Astrocyte (in vitro differentiated cells and primary cell): ENCODE data around the gene SLC25A42. TPM values are rescaled to one million over a fixed set of nuclear protein-coding genes. Genes with fewer than 3 reads are reported as not detected.

Source experiments
- DNase-seq: peaks from one replicate; pipeline ENCODE4 v3.0.0-alpha.2; 2010; ENCODE audit warnings: low read depth
- FAIRE-seq: peaks from 2 replicates; lab custom pipeline; 2011; peaks lifted over from hg19 to GRCh38; lab: Jason Lieb, UNC
- H2AFZ ChIP-seq: 2 replicates; pipeline ENCODE4 v1.6.0; 2012; ENCODE audit warnings: low read depth, low read length, inconsistent platforms
- H3K27ac ChIP-seq: 2 replicates; pipeline ENCODE4 v1.5.1; 2011; ENCODE audit warnings: low read depth, low read length, inconsistent platforms
- H3K27me3 ChIP-seq: 2 replicates; pipeline ENCODE4 v1.6.0; 2011; ENCODE audit warnings: low read length, inconsistent platforms; ENCODE audit not compliant: insufficient read depth
- H3K36me3 ChIP-seq: 2 replicates; pipeline ENCODE4 v1.5.1; 2011; ENCODE audit warnings: low read length, inconsistent platforms; ENCODE audit not compliant: insufficient read depth
- H3K4me1 ChIP-seq: 2 replicates; pipeline ENCODE4 v1.5.1; 2011; ENCODE audit warnings: low read length, inconsistent platforms; ENCODE audit not compliant: insufficient read depth
- H3K4me2 ChIP-seq: 2 replicates; pipeline ENCODE4 v1.6.0; 2012; ENCODE audit warnings: low read length, inconsistent platforms
- H3K4me3 ChIP-seq: 2 replicates; pipeline ENCODE4 v1.5.1; 2011; ENCODE audit warnings: low read depth, mild to moderate bottlenecking, low read length, inconsistent platforms; ENCODE audit not compliant: insufficient read depth
- H3K79me2 ChIP-seq: 2 replicates; pipeline ENCODE4 v1.6.0; 2012; ENCODE audit warnings: mild to moderate bottlenecking, low read length, inconsistent platforms; ENCODE audit not compliant: insufficient read depth
- H3K9ac ChIP-seq: 2 replicates; pipeline ENCODE4 v1.6.0; 2012; ENCODE audit warnings: mild to moderate bottlenecking, low read length, inconsistent platforms
- H3K9me3 ChIP-seq: 2 replicates; pipeline ENCODE4 v1.5.1; 2012; ENCODE audit warnings: low read depth, mild to moderate bottlenecking, low read length, inconsistent platforms; ENCODE audit not compliant: insufficient read depth
- H4K20me1 ChIP-seq: 2 replicates; pipeline ENCODE4 v1.6.0; 2012; ENCODE audit warnings: low read length, inconsistent platforms; ENCODE audit not compliant: insufficient read depth
- H3K27ac Mint-ChIP-seq: one replicate; pipeline ENCODE4 v1.8.0; 2021; ENCODE audit warnings: mild to moderate bottlenecking, mixed read lengths; ENCODE audit not compliant: unreplicated experiment
- H3K27me3 Mint-ChIP-seq: one replicate; pipeline ENCODE4 v1.8.0; 2021; ENCODE audit warnings: low read depth, mixed read lengths; ENCODE audit not compliant: unreplicated experiment
- H3K36me3 Mint-ChIP-seq: one replicate; pipeline ENCODE4 v1.8.0; 2021; ENCODE audit warnings: low read depth, mixed read lengths; ENCODE audit not compliant: unreplicated experiment
- H3K4me1 Mint-ChIP-seq: one replicate; pipeline ENCODE4 v1.8.0; 2021; ENCODE audit warnings: low read depth, mixed read lengths; ENCODE audit not compliant: unreplicated experiment
- H3K4me3 Mint-ChIP-seq: one replicate; pipeline ENCODE4 v1.8.0; 2021; ENCODE audit warnings: mild to moderate bottlenecking, moderate library complexity, mixed read lengths; ENCODE audit not compliant: unreplicated experiment
- H3K9me3 Mint-ChIP-seq: one replicate; pipeline ENCODE4 v1.8.0; 2021; ENCODE audit warnings: mild to moderate bottlenecking, mixed read lengths; ENCODE audit not compliant: unreplicated experiment
- EZH2 ChIP-seq: IDR thresholded peaks from 2 replicates; pipeline ENCODE4 v1.6.1; 2012; ENCODE audit warnings: mild to moderate bottlenecking, low read length, inconsistent platforms; ENCODE audit not compliant: insufficient read depth
- total RNA-seq: library from RNA; stranded (reverse); gene quantifications from 2 replicates; pipeline ENCODE4 v1.2.1, GENCODE V29; 2021
- TF ChIP-seq, protein P1 (sequence below): IDR thresholded peaks from 2 replicates; pipeline ENCODE4 v1.5.1; 2011; ENCODE audit warnings: low read depth, mild to moderate bottlenecking, inconsistent platforms, low read length, moderate library complexity; ENCODE audit not compliant: insufficient read depth

SLC25A42 gene
- total RNA-seq, 1 donor from 2014 or later: 7.6 TPM

- Histone ChIP-seq H3K4me1 (no peaks in the 10 kb centered on the region), H3K79me2 (peaks cover 4% of the 10 kb centered on the region), H3K9me3 (no peaks in the 10 kb centered on the region), H3K9ac (no peak overlapping the region), H3K36me3 (peaks cover 25% of the 10 kb centered on the region), H3K4me3 (no peak overlapping the region), H4K20me1 (peaks cover 14% of the 10 kb centered on the region), H2AFZ (no peak overlapping the region), H3K27me3 (no peaks in the 10 kb centered on the region), H3K27ac (no peak overlapping the region), H3K4me2 (no peak overlapping the region)
- no peaks in the 10 kb centered on the region for H3K27me3 Mint-ChIP-seq
- peaks cover 10% of the 10 kb centered on the region for H3K4me1 Mint-ChIP-seq
- H3K36me3 Mint-ChIP-seq: peaks cover 13% of the 10 kb centered on the region
- no peaks in the 10 kb centered on the region for H3K9me3 Mint-ChIP-seq
- DNase-seq: no peak
- H3K27ac Mint-ChIP-seq: no peak overlapping the region
- H3K4me3 Mint-ChIP-seq: no peak overlapping the region
- no peak for FAIRE-seq
- TF ChIP-seq, protein P1, sequence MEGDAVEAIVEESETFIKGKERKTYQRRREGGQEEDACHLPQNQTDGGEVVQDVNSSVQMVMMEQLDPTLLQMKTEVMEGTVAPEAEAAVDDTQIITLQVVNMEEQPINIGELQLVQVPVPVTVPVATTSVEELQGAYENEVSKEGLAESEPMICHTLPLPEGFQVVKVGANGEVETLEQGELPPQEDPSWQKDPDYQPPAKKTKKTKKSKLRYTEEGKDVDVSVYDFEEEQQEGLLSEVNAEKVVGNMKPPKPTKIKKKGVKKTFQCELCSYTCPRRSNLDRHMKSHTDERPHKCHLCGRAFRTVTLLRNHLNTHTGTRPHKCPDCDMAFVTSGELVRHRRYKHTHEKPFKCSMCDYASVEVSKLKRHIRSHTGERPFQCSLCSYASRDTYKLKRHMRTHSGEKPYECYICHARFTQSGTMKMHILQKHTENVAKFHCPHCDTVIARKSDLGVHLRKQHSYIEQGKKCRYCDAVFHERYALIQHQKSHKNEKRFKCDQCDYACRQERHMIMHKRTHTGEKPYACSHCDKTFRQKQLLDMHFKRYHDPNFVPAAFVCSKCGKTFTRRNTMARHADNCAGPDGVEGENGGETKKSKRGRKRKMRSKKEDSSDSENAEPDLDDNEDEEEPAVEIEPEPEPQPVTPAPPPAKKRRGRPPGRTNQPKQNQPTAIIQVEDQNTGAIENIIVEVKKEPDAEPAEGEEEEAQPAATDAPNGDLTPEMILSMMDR: no peak
- no peak for TF ChIP-seq EZH2
Measured at GRCh38 chr19:19050104-19050503, 13.7 kb upstream of the SLC25A42 start.

GRCh38 chr19:19050731-19051130 is 13.1 kb upstream of the SLC25A42 start:
- peak overlapping the region; percentile 77 for H3K27ac Mint-ChIP-seq
- no peaks in the 10 kb centered on the region for H3K9me3 Mint-ChIP-seq
- Histone ChIP-seq H3K27ac (no peak overlapping the region), H3K27me3 (no peaks in the 10 kb centered on the region), H3K4me2 (no peak overlapping the region), H3K36me3 (peaks cover 29% of the 10 kb centered on the region), H3K4me1 (no peaks in the 10 kb centered on the region), H3K9ac (no peak overlapping the region), H4K20me1 (peaks cover 14% of the 10 kb centered on the region), H3K9me3 (no peaks in the 10 kb centered on the region), H2AFZ (no peak overlapping the region), H3K79me2 (peaks cover 4% of the 10 kb centered on the region), H3K4me3 (no peak overlapping the region)
- H3K27me3 Mint-ChIP-seq: no peaks in the 10 kb centered on the region
- DNase-seq: no peak
- peaks cover 12% of the 10 kb centered on the region for H3K36me3 Mint-ChIP-seq
- TF ChIP-seq EZH2: no peak
- TF ChIP-seq, protein P1: no peak
- no peak overlapping the region for H3K4me3 Mint-ChIP-seq
- peak; percentile 41 for FAIRE-seq
- peaks cover 10% of the 10 kb centered on the region for H3K4me1 Mint-ChIP-seq

- peaks cover 14% of the 10 kb centered on the region for H4K20me1 ChIP-seq
- peaks cover 4% of the 10 kb centered on the region for H3K79me2 ChIP-seq
- H3K4me1 ChIP-seq: no peaks in the 10 kb centered on the region
- no peak overlapping the region for H2AFZ ChIP-seq
- H3K27me3 Mint-ChIP-seq: no peaks in the 10 kb centered on the region
- no peaks in the 10 kb centered on the region for H3K9me3 Mint-ChIP-seq
- no peak overlapping the region for H3K4me3 ChIP-seq
- peaks cover 12% of the 10 kb centered on the region for H3K36me3 Mint-ChIP-seq
- H3K4me2 ChIP-seq: no peak overlapping the region
- H3K9ac ChIP-seq: no peak overlapping the region
- no peak for DNase-seq
- no peaks in the 10 kb centered on the region for H3K27me3 ChIP-seq
- TF ChIP-seq, protein P1: no peak
- TF ChIP-seq EZH2: no peak
- no peak overlapping the region for H3K27ac Mint-ChIP-seq
- H3K4me1 Mint-ChIP-seq: peaks cover 10% of the 10 kb centered on the region
- no peaks in the 10 kb centered on the region for H3K9me3 ChIP-seq
- H3K36me3 ChIP-seq: peaks cover 29% of the 10 kb centered on the region
- no peak overlapping the region for H3K27ac ChIP-seq
- FAIRE-seq: no peak
- H3K4me3 Mint-ChIP-seq: no peak overlapping the region
Measured at GRCh38 chr19:19051478-19052213, 12.1 kb upstream of the SLC25A42 start.
